RPMI8226 (cell line): ENCODE data around the gene L3MBTL4.
A peak's percentile ranks its signal among the peaks of the same experiment; 100 is the strongest.

Experiments
- DNase-seq: peaks from one replicate; pipeline ENCODE4 v3.0.0-alpha.2; 2015

L3MBTL4 gene

DNA sequence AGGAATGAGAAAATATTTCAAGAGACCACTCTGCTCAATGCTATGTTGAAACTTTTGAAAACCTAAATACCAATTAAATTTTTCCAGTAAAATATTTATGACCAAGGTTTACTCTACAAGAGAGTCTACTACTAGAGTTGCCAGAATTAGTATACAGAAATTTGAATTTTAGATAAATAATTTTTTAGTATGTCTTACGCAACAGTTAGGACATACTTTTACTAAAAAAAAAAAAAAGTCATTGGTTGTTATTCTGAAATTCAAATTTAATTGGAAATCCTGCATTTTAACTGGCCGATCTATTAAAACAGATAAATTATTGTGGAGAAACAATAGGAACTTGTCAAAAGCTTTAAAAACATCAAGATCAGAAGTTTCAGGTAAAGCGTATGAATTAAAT lies 470.3 kb downstream of the L3MBTL4 start:
- DNase-seq = no peak

- peak; percentile 62 for DNase-seq
Measured at GRCh38 chr18:5943514-5943913, 471.2 kb downstream of the L3MBTL4 start.

- DNase-seq = peak; percentile 19
Measured at GRCh38 chr18:5942591-5942990, 472.1 kb downstream of the L3MBTL4 start.

GRCh38 chr18:5941890-5942289 lies 472.8 kb downstream of the L3MBTL4 start:
- no peak for DNase-seq

DNA sequence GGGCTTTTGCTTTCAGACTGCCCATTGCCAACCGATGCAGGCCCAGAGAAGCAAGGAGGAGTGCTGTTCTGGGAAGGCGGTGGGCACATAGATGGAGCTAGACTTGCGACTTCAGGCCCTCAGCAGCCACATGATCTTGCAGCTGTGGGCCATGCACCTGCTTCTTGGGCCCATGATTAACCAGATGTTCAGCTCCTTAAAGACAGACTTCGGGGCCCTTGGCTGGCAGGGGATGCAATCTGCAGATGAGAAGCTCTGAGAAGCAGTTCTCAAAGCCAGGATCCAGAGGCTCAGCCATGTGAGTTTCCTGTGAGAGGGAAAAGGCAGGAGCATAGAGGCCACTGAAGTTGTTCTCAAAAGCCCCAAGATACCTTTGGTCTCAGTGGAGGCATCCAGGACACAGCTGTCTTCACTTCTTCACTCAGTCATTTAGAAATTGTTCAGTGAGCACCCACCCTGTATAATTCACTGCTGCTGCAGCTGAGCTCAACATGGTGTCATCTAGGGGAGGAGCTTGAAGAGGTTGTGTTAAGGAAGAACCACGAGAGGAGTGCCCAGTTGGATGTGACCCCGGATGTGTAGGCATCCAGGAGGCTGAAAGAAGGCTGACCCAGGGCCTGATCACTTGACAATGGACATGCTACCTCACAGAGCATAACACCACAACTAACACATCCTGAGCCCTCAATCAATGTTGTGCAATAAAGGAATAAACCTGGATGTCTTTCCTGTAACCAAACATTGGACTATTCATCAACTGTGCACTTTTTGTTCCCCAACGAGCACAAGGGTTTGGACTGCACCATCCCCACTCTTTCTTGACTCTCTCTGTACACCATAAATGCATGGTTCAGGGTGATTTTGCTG lies 474.7 kb downstream of the L3MBTL4 start:
- DNase-seq = no peak

DNA sequence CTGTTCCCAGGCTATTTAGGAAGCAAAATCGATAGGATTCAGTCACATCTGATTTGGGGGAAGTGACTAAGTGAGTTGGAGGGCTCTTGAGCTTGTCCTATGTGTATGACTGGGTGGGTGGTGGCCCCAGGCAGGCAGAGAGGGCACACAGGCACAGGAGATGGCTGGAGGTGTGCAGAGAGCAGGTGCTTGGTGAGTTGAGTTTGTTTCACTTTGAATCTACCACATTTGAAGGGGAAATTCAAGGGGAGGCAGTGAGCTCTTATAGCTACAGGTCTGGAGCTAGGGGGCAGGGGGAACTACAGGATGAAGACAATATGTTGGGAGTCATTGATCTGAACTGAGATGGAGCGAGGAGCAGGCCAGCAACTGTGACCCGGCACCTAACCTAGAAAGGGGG lies 476.9 kb downstream of the L3MBTL4 start:
- no peak for DNase-seq

- DNase-seq = no peak
Measured at GRCh38 chr18:5937121-5937520, 477.6 kb downstream of the L3MBTL4 start.

DNA sequence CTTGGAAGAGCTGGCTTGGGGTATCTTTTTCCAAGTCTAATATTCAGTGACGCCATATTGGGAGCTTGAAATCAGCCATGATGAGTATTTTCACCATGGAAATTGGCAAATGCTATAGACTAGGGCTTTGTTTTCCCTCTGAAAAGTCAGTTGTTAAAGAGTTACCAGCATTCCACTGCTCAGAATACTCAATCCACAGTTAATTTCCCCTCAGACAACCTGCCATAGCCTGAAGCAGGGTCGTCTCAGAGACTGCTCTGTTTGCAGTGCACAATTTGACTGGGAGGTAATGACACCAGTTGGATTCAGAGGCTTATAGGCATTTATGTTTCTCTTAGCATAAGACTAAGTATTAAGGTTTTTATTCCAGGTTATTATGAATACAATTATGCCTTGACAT lies 483.9 kb downstream of the L3MBTL4 start:
- DNase-seq = no peak

DNA sequence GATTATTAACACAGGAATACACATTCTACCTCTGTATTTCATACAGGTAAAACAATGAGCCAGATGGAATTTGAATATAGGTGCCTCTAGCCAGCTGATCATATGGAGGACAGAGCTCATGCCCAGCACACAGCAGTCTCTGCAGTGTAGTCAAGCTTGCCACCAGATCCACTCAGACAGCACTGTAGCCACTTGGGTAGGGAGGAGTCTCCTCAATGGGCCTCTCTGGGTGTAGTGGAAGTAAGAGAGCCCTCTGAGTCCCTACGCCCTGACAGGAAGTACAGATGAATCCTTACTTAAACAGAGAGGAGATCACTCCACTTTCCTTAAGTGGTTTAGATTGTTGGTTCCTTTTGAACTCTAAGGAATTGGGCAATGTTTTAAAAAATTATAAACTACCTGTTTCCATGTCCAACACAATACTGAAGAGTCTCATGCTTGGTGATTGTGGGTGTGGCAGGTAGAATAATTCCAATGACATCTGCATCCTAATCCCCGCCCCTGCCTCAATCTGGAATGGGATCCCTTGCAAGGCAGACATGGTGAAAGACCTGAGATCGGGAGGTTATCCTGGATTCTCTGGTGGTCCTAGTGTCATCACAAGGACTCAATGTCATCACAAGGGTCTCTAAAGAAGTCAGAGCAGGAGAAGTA lies 496.4 kb downstream of the L3MBTL4 start:
- no peak for DNase-seq

GRCh38 chr18:5914951-5915350 lies 499.8 kb downstream of the L3MBTL4 start:
- no peak for DNase-seq

GRCh38 chr18:5914016-5914415 lies 500.7 kb downstream of the L3MBTL4 start:
- DNase-seq = no peak

- no peak for DNase-seq
Measured at GRCh38 chr18:5912566-5912965, 502.1 kb downstream of the L3MBTL4 start.

GRCh38 chr18:5909125-5909524 lies 505.6 kb downstream of the L3MBTL4 start:
- DNase-seq = no peak
